ENCODE results near the gene PIPOX.

The PIPOX gene

GRCh38 chr17:29051194-29051593, 8.3 kb downstream of the PIPOX start:
- DNase-seq (ENCODE audit: low read depth) = no peak
- no peak overlapping the region for H3K4me3 ChIP-seq (ENCODE audit: low read depth, low read length)
- no peak for TF ChIP-seq CTCF (IDR thresholded peaks at IDR 0.05; ENCODE audit: control insufficient read depth, extremely low read depth, insufficient read depth)

GRCh38 chr17:29051731-29052130, 8.8 kb downstream of the PIPOX start:
- H3K4me3 ChIP-seq (ENCODE audit: low read depth, low read length) = no peak overlapping the region
- DNase-seq (ENCODE audit: low read depth) = no peak
- TF ChIP-seq CTCF (IDR thresholded peaks at IDR 0.05; ENCODE audit: control insufficient read depth, extremely low read depth, insufficient read depth) = no peak

GRCh38 chr17:29054835-29055234, 11.9 kb downstream of the PIPOX start:
- H3K4me3 ChIP-seq (ENCODE audit: low read depth, low read length) = no peak overlapping the region
- no peak for TF ChIP-seq CTCF (IDR thresholded peaks at IDR 0.05; ENCODE audit: control insufficient read depth, extremely low read depth, insufficient read depth)
- no peak for DNase-seq (ENCODE audit: low read depth)

- H3K4me3 ChIP-seq (ENCODE audit: low read depth, low read length) = no peak overlapping the region
- DNase-seq (ENCODE audit: low read depth) = no peak
- TF ChIP-seq CTCF (IDR thresholded peaks at IDR 0.05; ENCODE audit: control insufficient read depth, extremely low read depth, insufficient read depth) = no peak
These were observed 14.4 kb downstream of the PIPOX start for GRCh38 chr17:29057361-29057760.

- no peak overlapping the region for H3K4me3 ChIP-seq (ENCODE audit: low read depth, low read length)
- no peak for DNase-seq (ENCODE audit: low read depth)
- no peak for TF ChIP-seq CTCF (IDR thresholded peaks at IDR 0.05; ENCODE audit: control insufficient read depth, extremely low read depth, insufficient read depth)
These were observed 15.4 kb downstream of the PIPOX start for GRCh38 chr17:29058391-29058790.

GRCh38 chr17:29059281-29059680, 16.3 kb downstream of the PIPOX start:
- H3K4me3 ChIP-seq (ENCODE audit: low read depth, low read length) = no peak overlapping the region
- TF ChIP-seq CTCF (IDR thresholded peaks at IDR 0.05; ENCODE audit: control insufficient read depth, extremely low read depth, insufficient read depth) = no peak
- DNase-seq (ENCODE audit: low read depth) = peak; percentile 35

GRCh38 chr17:29060475-29060874, 17.5 kb downstream of the PIPOX start:
- no peak for TF ChIP-seq CTCF (IDR thresholded peaks at IDR 0.05; ENCODE audit: control insufficient read depth, extremely low read depth, insufficient read depth)
- no peak for DNase-seq (ENCODE audit: low read depth)
- no peak overlapping the region for H3K4me3 ChIP-seq (ENCODE audit: low read depth, low read length)

All from LNCaP clone FGC (cell line).